Upper lobe of left lung (tissue), 4 donors: ENCODE results near the gene TAF8.

ENCODE experiments used
- CTCF ChIP-seq, 6 experiments: fragments of 450-650 bp in 4 of 6; fragments of 200-600 bp in 2 of 6; sonication (generic) in 2 of 6; IDR thresholded peaks; one replicate each; pipeline ENCODE4 v1.5.1; 2016 to 2019; ENCODE audit warnings: antibody characterized with exemption in 6 of 6
- EP300 ChIP-seq, 4 donors: sonication (generic); formaldehyde crosslinking; IDR thresholded peaks; one replicate each; pipeline ENCODE4 v1.5.1; 2017; ENCODE audit warnings: antibody characterized with exemption in 4 of 4, control low read depth in 2 of 4
- POLR2A ChIP-seq, 4 donors: fragments of 450-650 bp; IDR thresholded peaks; one replicate each; pipeline ENCODE4 v1.5.1; 2016 to 2017; ENCODE audit warnings: antibody characterized with exemption in 4 of 4, mild to moderate bottlenecking in 2 of 4
- POLR2AphosphoS5 ChIP-seq, 2 donors: sonication (generic); formaldehyde crosslinking; IDR thresholded peaks; one replicate each; pipeline ENCODE4 v1.5.1; 2017; ENCODE audit warnings: antibody characterized with exemption in 2 of 2

GRCh38 chr6:42007286-42008137 is 42.8 kb upstream of the TAF8 start:
- TF ChIP-seq CTCF (IDR thresholded peaks at IDR 0.05) (no peak), POLR2A (IDR thresholded peaks at IDR 0.05) (no peak), POLR2AphosphoS5 (IDR thresholded peaks at IDR 0.05) (no peak), EP300 (IDR thresholded peaks at IDR 0.05) (no peak)
